Activated CD4-positive, alpha-beta T cell treated with anti-CD3 and anti-CD28 coated beads, Interleukin-2, amount 10 ng/mL, durations not matched to agents 24 days and 14 days (primary cell): ENCODE measurements around the gene PARVB. TPM values are rescaled to one million over a fixed set of nuclear protein-coding genes. Genes with fewer than 3 reads are reported as not detected.

Experiments
- DNase-seq: peaks from one replicate; pipeline ENCODE4 v3.0.0; 2022
- H3K27ac Mint-ChIP-seq: one replicate; pipeline ENCODE4 v1.8.0; 2022; ENCODE audit warnings: mild to moderate bottlenecking, mixed read lengths
- H3K27me3 Mint-ChIP-seq: one replicate; pipeline ENCODE4 v1.8.0; 2022; ENCODE audit warnings: mixed read lengths
- H3K36me3 Mint-ChIP-seq: one replicate; pipeline ENCODE4 v1.8.0; 2022; ENCODE audit warnings: low read depth, mild to moderate bottlenecking, mixed read lengths
- H3K4me1 Mint-ChIP-seq: one replicate; pipeline ENCODE4 v1.8.0; 2021; ENCODE audit warnings: mixed read lengths
- H3K4me3 Mint-ChIP-seq: one replicate; pipeline ENCODE4 v1.8.0; 2022; ENCODE audit warnings: mild to moderate bottlenecking, moderate library complexity, mixed read lengths
- H3K9me3 Mint-ChIP-seq: one replicate; pipeline ENCODE4 v1.8.0; 2021; ENCODE audit warnings: mixed read lengths
- intact Hi-C: fragments of 100-400 bp; cut with micrococcal nuclease; formaldehyde crosslinking; loops from one replicate; pipeline ENCODE4 v1.15.1; 2023
- total RNA-seq: library from RNA; stranded (reverse); gene quantifications from 2 replicates; pipeline ENCODE4 v1.2.3, GENCODE V29; 2022

The PARVB gene
- total RNA-seq, 1 donor from 2014 or later, result 112 TPM

GRCh38 chr22:44116331-44116730 lies 92.2 kb downstream of the PARVB start:
- no peak for DNase-seq
- intact Hi-C loops, result no loop called here
- Mint-ChIP-seq H3K9me3 (no peaks in the 10 kb centered on the region), H3K27ac (no peak overlapping the region), H3K36me3 (peaks cover 19% of the 10 kb centered on the region), H3K27me3 (no peaks in the 10 kb centered on the region), H3K4me3 (no peak overlapping the region), H3K4me1 (no peaks in the 10 kb centered on the region)

GRCh38 chr22:44116755-44117684 lies 92.9 kb downstream of the PARVB start:
- H3K4me3 Mint-ChIP-seq, result no peak overlapping the region
- no peak for DNase-seq
- no peak overlapping the region for H3K27ac Mint-ChIP-seq
- intact Hi-C loops, result no loop called here
- H3K27me3 Mint-ChIP-seq, result no peaks in the 10 kb centered on the region
- H3K9me3 Mint-ChIP-seq, result no peaks in the 10 kb centered on the region
- H3K36me3 Mint-ChIP-seq, result peaks cover 20% of the 10 kb centered on the region
- H3K4me1 Mint-ChIP-seq, result no peaks in the 10 kb centered on the region

- DNase-seq, result no peak
- no peaks in the 10 kb centered on the region for H3K27me3 Mint-ChIP-seq
- peaks cover 24% of the 10 kb centered on the region for H3K36me3 Mint-ChIP-seq
- H3K9me3 Mint-ChIP-seq, result no peaks in the 10 kb centered on the region
- no peak overlapping the region for H3K4me3 Mint-ChIP-seq
- intact Hi-C loops, result no loop called here
- no peak overlapping the region for H3K27ac Mint-ChIP-seq
- H3K4me1 Mint-ChIP-seq, result no peaks in the 10 kb centered on the region
Measured at GRCh38 chr22:44117746-44118145, 93.6 kb downstream of the PARVB start.

- intact Hi-C loops, result no loop called here
- Mint-ChIP-seq H3K9me3 (peaks cover 3% of the 10 kb centered on the region), H3K4me1 (no peaks in the 10 kb centered on the region), H3K27me3 (no peaks in the 10 kb centered on the region), H3K4me3 (no peak overlapping the region), H3K36me3 (peaks cover 27% of the 10 kb centered on the region), H3K27ac (no peak overlapping the region)
- DNase-seq, result no peak
Measured at GRCh38 chr22:44118645-44119315, 94.7 kb downstream of the PARVB start.

GRCh38 chr22:44119669-44120313 lies 95.7 kb downstream of the PARVB start:
- Mint-ChIP-seq H3K4me1 (no peaks in the 10 kb centered on the region), H3K36me3 (peaks cover 30% of the 10 kb centered on the region), H3K4me3 (no peak overlapping the region), H3K27me3 (no peaks in the 10 kb centered on the region), H3K27ac (no peak overlapping the region), H3K9me3 (peaks cover 5% of the 10 kb centered on the region)
- intact Hi-C loops, result no loop called here
- no peak for DNase-seq

- peaks cover 5% of the 10 kb centered on the region for H3K9me3 Mint-ChIP-seq
- no peak overlapping the region for H3K4me3 Mint-ChIP-seq
- no peak overlapping the region for H3K27ac Mint-ChIP-seq
- DNase-seq, result no peak
- H3K27me3 Mint-ChIP-seq, result no peaks in the 10 kb centered on the region
- H3K36me3 Mint-ChIP-seq, result peaks cover 34% of the 10 kb centered on the region
- H3K4me1 Mint-ChIP-seq, result no peaks in the 10 kb centered on the region
- intact Hi-C loops, result no loop called here
Measured at GRCh38 chr22:44120314-44120704, 96.2 kb downstream of the PARVB start.

GRCh38 chr22:44125421-44125820 lies 101.3 kb downstream of the PARVB start:
- H3K9me3 Mint-ChIP-seq, result peaks cover 20% of the 10 kb centered on the region
- no peak for DNase-seq
- no peak overlapping the region for H3K4me3 Mint-ChIP-seq
- peaks cover 10% of the 10 kb centered on the region for H3K4me1 Mint-ChIP-seq
- intact Hi-C loops, result no loop called here
- peaks cover 44% of the 10 kb centered on the region for H3K36me3 Mint-ChIP-seq
- no peak overlapping the region for H3K27ac Mint-ChIP-seq
- H3K27me3 Mint-ChIP-seq, result no peaks in the 10 kb centered on the region

- Mint-ChIP-seq H3K36me3 (peaks cover 45% of the 10 kb centered on the region), H3K4me3 (no peak overlapping the region), H3K9me3 (peaks cover 20% of the 10 kb centered on the region), H3K4me1 (peaks cover 13% of the 10 kb centered on the region), H3K27me3 (no peaks in the 10 kb centered on the region), H3K27ac (no peak overlapping the region)
- no peak for DNase-seq
- intact Hi-C loops, result no loop called here
Measured at GRCh38 chr22:44126807-44127206, 102.7 kb downstream of the PARVB start.

- intact Hi-C loops, result no loop called here
- DNase-seq, result no peak
- peaks cover 42% of the 10 kb centered on the region for H3K36me3 Mint-ChIP-seq
- peaks cover 20% of the 10 kb centered on the region for H3K9me3 Mint-ChIP-seq
- H3K4me3 Mint-ChIP-seq, result no peak overlapping the region
- H3K27ac Mint-ChIP-seq, result no peak overlapping the region
- H3K4me1 Mint-ChIP-seq, result peaks cover 13% of the 10 kb centered on the region
- no peaks in the 10 kb centered on the region for H3K27me3 Mint-ChIP-seq
Measured at GRCh38 chr22:44127356-44127755, 103.3 kb downstream of the PARVB start.

GRCh38 chr22:44128958-44129618 lies 105.0 kb downstream of the PARVB start:
- H3K9me3 Mint-ChIP-seq, result peaks cover 17% of the 10 kb centered on the region
- no peaks in the 10 kb centered on the region for H3K27me3 Mint-ChIP-seq
- no peak overlapping the region for H3K27ac Mint-ChIP-seq
- H3K36me3 Mint-ChIP-seq, result peaks cover 40% of the 10 kb centered on the region
- intact Hi-C loops, result no loop called here
- no peak overlapping the region for H3K4me3 Mint-ChIP-seq
- peaks cover 16% of the 10 kb centered on the region for H3K4me1 Mint-ChIP-seq
- DNase-seq, result no peak

GRCh38 chr22:44129619-44129976 lies 105.5 kb downstream of the PARVB start:
- H3K9me3 Mint-ChIP-seq, result peaks cover 17% of the 10 kb centered on the region
- H3K27ac Mint-ChIP-seq, result no peak overlapping the region
- peaks cover 44% of the 10 kb centered on the region for H3K36me3 Mint-ChIP-seq
- H3K4me1 Mint-ChIP-seq, result peaks cover 21% of the 10 kb centered on the region
- intact Hi-C loops, result no loop called here
- no peak for DNase-seq
- no peaks in the 10 kb centered on the region for H3K27me3 Mint-ChIP-seq
- H3K4me3 Mint-ChIP-seq, result no peak overlapping the region

GRCh38 chr22:44130076-44130711 lies 106.1 kb downstream of the PARVB start:
- H3K4me3 Mint-ChIP-seq, result no peak overlapping the region
- H3K27ac Mint-ChIP-seq, result no peak overlapping the region
- intact Hi-C loops, result no loop called here
- peaks cover 14% of the 10 kb centered on the region for H3K9me3 Mint-ChIP-seq
- H3K36me3 Mint-ChIP-seq, result peaks cover 44% of the 10 kb centered on the region
- peaks cover 21% of the 10 kb centered on the region for H3K4me1 Mint-ChIP-seq
- peak; percentile 61 for DNase-seq
- H3K27me3 Mint-ChIP-seq, result no peaks in the 10 kb centered on the region

- intact Hi-C loops, result no loop called here
- peaks cover 47% of the 10 kb centered on the region for H3K36me3 Mint-ChIP-seq
- H3K27ac Mint-ChIP-seq, result no peak overlapping the region
- H3K9me3 Mint-ChIP-seq, result peaks cover 17% of the 10 kb centered on the region
- H3K27me3 Mint-ChIP-seq, result no peaks in the 10 kb centered on the region
- no peak overlapping the region for H3K4me3 Mint-ChIP-seq
- DNase-seq, result no peak
- peaks cover 17% of the 10 kb centered on the region for H3K4me1 Mint-ChIP-seq
Measured at GRCh38 chr22:44131412-44131811, 107.3 kb downstream of the PARVB start.
